GM12878 (cell line): ENCODE results near the gene CD93.

Experiments
- FOS ChIP-seq: IDR thresholded peaks from 3 replicates; pipeline ENCODE4 v1.6.1; 2011; ENCODE audit warnings: borderline replicate concordance; ENCODE audit not compliant: insufficient read length; ENCODE audit errors: extremely low read depth
- POLR2AphosphoS5 ChIP-seq: IDR thresholded peaks from 2 replicates; pipeline ENCODE4 v1.6.1; 2011; ENCODE audit warnings: mild to moderate bottlenecking, low read length, inconsistent platforms
- POU2F2 ChIP-seq: IDR thresholded peaks from 3 replicates; pipeline ENCODE4 v1.6.1; 2011; ENCODE audit warnings: low read depth, mild to moderate bottlenecking, low read length, borderline replicate concordance
- ZNF207 ChIP-seq: fragments of 450-650 bp; IDR thresholded peaks from 2 replicates; pipeline ENCODE4 v1.6.1; 2014; ENCODE audit warnings: antibody characterized with exemption, mild to moderate bottlenecking, borderline replicate concordance

GRCh38 chr20:23079926-23080325 is 6.2 kb downstream of the CD93 start:
- TF ChIP-seq FOS (no peak), POU2F2 (no peak), ZNF207 (no peak), POLR2AphosphoS5 (no peak)
